Psoas muscle (tissue), 8 donors: ENCODE results near the gene EHD1. TPM values are rescaled to one million over a fixed set of nuclear protein-coding genes. Genes with fewer than 3 reads are reported as not detected.
A peak's percentile ranks its signal among the peaks of the same experiment; 100 is the strongest.

Experiments used
- ATAC-seq, 4 donors: fragments of 200-7000 bp; cut with Tn5 transposase; one replicate each; pipeline ENCODE4 v1.9.1; 2020; ENCODE audit warnings: moderate library complexity in 3 of 4, mild to moderate bottlenecking in 2 of 4
- DNase-seq, 2 donors: peaks; one replicate each; pipeline ENCODE4 v3.0.0-alpha.2; 2020
- H3K27ac ChIP-seq: fragments of 200-600 bp; one replicate; pipeline ENCODE4 v1.8.0; 2022
- H3K27me3 ChIP-seq, 3 donors: fragments of 200-600 bp in 1 of 3; one replicate each; pipeline versions ENCODE4 v1.6.1 to v1.8.0; 2013 to 2022; ENCODE audit warnings: low read length in 2 of 3, mild to moderate bottlenecking in 2 of 3, moderate library complexity in 1 of 3; ENCODE audit not compliant: insufficient read depth in 3 of 3
- H3K36me3 ChIP-seq, 2 donors: fragments of 200-600 bp in 1 of 2; one replicate each; pipeline versions ENCODE4 v1.6.1 to v1.8.0; 2013 to 2022; ENCODE audit warnings: low read depth in 1 of 2, mild to moderate bottlenecking in 1 of 2, moderate library complexity in 1 of 2; ENCODE audit not compliant: insufficient read depth in 1 of 2
- H3K4me1 ChIP-seq: fragments of 200-600 bp; one replicate; pipeline ENCODE4 v1.8.0; 2022
- H3K4me3 ChIP-seq: fragments of 200-600 bp; one replicate; pipeline ENCODE4 v1.8.0; 2022; ENCODE audit warnings: mild to moderate bottlenecking
- H3K9me3 ChIP-seq: fragments of 200-600 bp; one replicate; pipeline ENCODE4 v1.8.0; 2022
- WGBS, 3 donors: extraction: QIAGEN DNeasy Blood & Tissue Kit; methylation state at CpG; one replicate each; pipeline versions ENCODE4 v1.1.6 to v1.1.7; 2013; 5-methylcytosine and 5-hydroxymethylcytosine counted together
- intact Hi-C, 2 donors: fragments of 100-400 bp; cut with DNase I; formaldehyde crosslinking; loops; one replicate each; pipeline versions ENCODE4 v1.11.0 to v1.14.2; 2022
- polyA plus RNA-seq, 3 donors: library from polyadenylated mRNA; stranded (reverse); fragments of 200-250 nt; gene quantifications; one replicate each; pipeline ENCODE4 v1.2.3, GENCODE V29; 2013
- total RNA-seq, 4 donors: library from RNA; stranded (reverse); fragmentation: NEBNext Ultra II Directional in 2 of 4; extraction: Animal tissue kit (Norgen Biotek cat#: 25700) in 2 of 4; gene quantifications; one replicate each; pipeline versions ENCODE4 v1.2.1 to v1.2.4, GENCODE V29; 2021 to 2023
- TF ChIP-seq, protein P1 (sequence below): fragments of 200-600 bp; IDR thresholded peaks from one replicate; pipeline ENCODE4 v1.8.0; 2022; ENCODE audit warnings: antibody characterized with exemption
- donor health status: healthy with polysubstance abuse.
- donor health status: DM: no; HTN: no; CAD: no; lungs with moderate emphysema.
- donor health status: Bipolar disorder and iron deficiency.
- donor health status: healthy.
- donor health status: DM: yes; HTN: yes; CAD: no.
- donor health status: DM: no; HTN: no; CAD: no.
- donor health status: DM: no; HTN: no; CAD: no.
- donor health status: DM: yes; HTN: yes; CAD: no.

EHD1 gene
- total and polyA plus RNA-seq, 7 donors: 23.5 to 174 (median 58.8) TPM

DNA sequence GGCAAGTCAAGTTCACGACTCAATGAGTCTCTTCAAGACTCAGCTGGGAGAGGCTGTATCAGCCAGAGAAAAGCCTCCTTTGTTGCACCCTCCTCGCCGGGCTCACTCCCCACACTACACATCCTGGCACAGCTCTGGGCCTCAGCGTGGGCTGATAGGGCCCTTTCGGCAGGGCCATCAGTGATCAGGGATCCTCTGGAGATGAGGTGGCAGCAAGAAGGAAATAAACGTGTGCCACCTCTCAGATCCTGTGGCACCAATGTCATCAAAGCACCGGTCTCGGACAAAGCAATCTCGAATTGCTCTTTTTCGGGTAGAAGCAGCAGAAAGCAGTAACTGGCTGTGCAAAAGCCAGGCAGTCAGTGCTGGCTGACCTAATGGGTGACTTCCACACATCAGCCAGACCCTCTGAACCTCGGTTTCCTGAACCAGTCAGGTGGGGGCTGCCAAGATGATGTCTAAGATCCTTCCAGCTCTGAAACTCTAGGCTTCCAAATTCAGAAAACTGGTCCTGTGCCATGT, 2.1 kb downstream of the EHD1 start:
- TF ChIP-seq, protein P1, sequence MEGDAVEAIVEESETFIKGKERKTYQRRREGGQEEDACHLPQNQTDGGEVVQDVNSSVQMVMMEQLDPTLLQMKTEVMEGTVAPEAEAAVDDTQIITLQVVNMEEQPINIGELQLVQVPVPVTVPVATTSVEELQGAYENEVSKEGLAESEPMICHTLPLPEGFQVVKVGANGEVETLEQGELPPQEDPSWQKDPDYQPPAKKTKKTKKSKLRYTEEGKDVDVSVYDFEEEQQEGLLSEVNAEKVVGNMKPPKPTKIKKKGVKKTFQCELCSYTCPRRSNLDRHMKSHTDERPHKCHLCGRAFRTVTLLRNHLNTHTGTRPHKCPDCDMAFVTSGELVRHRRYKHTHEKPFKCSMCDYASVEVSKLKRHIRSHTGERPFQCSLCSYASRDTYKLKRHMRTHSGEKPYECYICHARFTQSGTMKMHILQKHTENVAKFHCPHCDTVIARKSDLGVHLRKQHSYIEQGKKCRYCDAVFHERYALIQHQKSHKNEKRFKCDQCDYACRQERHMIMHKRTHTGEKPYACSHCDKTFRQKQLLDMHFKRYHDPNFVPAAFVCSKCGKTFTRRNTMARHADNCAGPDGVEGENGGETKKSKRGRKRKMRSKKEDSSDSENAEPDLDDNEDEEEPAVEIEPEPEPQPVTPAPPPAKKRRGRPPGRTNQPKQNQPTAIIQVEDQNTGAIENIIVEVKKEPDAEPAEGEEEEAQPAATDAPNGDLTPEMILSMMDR: no peak
- H3K36me3 ChIP-seq: peaks cover 0 to 27% of the 10 kb centered on the region in 2 donors
- 6 to 35% (median 8%) methylated on average over 11 of the region's 11 CpGs for WGBS, 3 donors
- DNase-seq (peak in 1 of 2 donors; percentile 13), ATAC-seq (no peak)
- peaks cover 65% of the 10 kb centered on the region for H3K4me1 ChIP-seq
- intact Hi-C loops: loop anchor here (2.0 kb wide), 2 partner anchors 13 to 17 kb away; no protein-coding TSS in a partner anchor
- H3K27ac ChIP-seq: peak overlapping the region; percentile 97
- H3K27me3 ChIP-seq: no peaks in the 10 kb centered on the region
- H3K4me3 ChIP-seq: peak overlapping the region; percentile 99
- no peaks in the 10 kb centered on the region for H3K9me3 ChIP-seq

DNA sequence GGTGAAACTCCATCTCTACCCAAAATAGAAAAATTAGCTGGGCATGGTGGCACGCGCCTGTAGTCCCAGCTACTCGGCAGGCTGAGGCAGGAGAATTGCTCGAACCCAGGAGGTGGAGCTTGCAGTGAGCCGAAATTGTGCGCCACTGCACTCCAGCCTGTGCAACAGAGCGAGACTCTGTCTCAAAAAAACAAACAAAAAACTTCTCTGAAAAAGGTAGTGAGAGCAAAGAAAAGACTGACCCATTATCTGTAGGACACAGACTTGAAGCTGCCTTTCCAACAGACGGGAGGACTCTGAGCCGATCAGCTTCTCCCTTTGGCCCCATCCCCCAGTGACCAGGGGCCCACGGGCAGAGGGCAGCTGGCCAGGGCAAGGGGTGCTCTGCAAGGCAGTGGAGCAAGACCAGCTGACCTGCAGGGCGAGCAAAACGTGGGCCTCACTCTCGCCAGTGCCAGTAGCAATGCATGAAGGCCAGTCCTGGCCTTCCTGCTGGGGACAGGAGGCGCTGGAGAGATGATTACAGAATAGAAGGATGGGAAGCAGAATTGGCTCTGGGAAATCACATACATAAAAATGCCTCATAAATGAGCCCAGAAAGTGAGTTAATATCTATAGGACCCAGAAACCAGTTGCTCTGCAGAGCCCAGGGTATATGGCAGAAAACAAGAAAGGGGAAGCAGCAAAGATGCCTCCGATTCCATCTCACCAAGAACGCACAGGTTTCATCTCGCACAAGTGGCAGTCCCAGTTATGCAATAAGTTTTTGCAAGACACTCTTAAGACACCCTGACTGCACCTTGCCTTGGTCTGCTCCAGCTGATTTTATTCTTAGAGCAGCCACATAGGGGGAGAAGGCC, 2.8 kb downstream of the EHD1 start:
- intact Hi-C loops: loop anchor here (2.0 kb wide), 2 partner anchors 13 to 17 kb away; no protein-coding TSS in a partner anchor
- H3K9me3 ChIP-seq: no peaks in the 10 kb centered on the region
- ATAC-seq (peak in 2 of 4 donors; percentile 6 to 19), DNase-seq (peak in 1 of 2 donors; percentile 23)
- H3K36me3 ChIP-seq: peaks cover 0 to 27% of the 10 kb centered on the region in 2 donors
- no peaks in the 10 kb centered on the region for H3K27me3 ChIP-seq
- WGBS, 3 donors: 27 to 62% (median 28%) methylated on average over 17 of the region's 17 CpGs
- TF ChIP-seq, protein P1: no peak
- H3K4me1 ChIP-seq: peaks cover 72% of the 10 kb centered on the region
- H3K27ac ChIP-seq: peak overlapping the region; percentile 97
- peak overlapping the region; percentile 99 for H3K4me3 ChIP-seq

DNA sequence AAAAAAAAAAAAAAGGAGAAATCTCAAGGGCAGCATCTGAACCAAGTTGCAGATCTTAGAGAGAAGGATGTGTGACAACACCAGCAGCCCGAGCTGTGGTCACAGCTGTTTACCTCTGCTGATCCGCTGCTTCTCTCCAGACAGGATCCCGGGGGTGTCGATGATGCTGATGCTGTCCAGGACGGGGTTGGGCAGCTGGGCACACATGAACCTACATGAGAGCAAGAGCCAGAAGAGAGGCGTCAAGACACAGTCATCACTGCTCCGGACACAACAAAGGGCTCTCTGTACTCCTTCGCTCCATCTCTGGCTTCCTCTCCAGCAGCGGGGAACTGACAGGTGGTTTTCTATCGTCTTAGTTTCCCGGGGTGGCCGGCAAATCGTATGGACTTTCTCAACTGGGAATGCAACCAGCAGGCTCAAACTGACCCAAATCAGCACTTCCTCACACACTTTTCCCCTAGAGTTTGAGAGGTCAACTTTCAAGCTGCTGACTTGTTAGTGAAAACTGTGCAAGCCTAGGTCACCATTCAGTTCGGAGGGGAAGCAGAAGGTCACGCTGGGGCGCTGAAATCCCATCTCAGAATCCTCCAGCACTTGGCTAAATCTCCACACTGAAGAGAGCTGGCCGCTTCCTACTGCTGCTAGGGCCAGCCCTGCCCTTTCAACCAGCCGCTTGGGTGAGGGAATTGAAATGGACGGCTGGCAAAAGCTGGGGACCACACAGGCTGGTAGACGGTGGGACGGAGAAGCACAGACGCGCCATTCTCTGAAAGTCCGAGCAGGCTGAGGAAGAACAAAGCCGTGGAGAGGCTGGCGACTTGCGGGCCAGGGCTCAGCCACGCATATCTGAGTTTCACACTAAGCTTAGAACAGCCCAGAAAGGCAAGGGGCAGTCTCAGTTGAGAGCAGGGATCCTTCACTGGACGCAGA, 3.8 kb downstream of the EHD1 start:
- Histone ChIP-seq H3K9me3 (no peaks in the 10 kb centered on the region), H3K27ac (peak overlapping the region; percentile 97), H3K36me3 (peaks cover 0 to 27% of the 10 kb centered on the region in 2 donors), H3K27me3 (no peaks in the 10 kb centered on the region), H3K4me1 (peaks cover 80% of the 10 kb centered on the region), H3K4me3 (peak overlapping the region; percentile 99)
- TF ChIP-seq, protein P1: no peak
- DNase-seq (no peak), ATAC-seq (no peak)
- intact Hi-C loops: no loop called here
- 45 to 69% (median 53%) methylated on average over 29 of the region's 29 CpGs for WGBS, 3 donors

DNA sequence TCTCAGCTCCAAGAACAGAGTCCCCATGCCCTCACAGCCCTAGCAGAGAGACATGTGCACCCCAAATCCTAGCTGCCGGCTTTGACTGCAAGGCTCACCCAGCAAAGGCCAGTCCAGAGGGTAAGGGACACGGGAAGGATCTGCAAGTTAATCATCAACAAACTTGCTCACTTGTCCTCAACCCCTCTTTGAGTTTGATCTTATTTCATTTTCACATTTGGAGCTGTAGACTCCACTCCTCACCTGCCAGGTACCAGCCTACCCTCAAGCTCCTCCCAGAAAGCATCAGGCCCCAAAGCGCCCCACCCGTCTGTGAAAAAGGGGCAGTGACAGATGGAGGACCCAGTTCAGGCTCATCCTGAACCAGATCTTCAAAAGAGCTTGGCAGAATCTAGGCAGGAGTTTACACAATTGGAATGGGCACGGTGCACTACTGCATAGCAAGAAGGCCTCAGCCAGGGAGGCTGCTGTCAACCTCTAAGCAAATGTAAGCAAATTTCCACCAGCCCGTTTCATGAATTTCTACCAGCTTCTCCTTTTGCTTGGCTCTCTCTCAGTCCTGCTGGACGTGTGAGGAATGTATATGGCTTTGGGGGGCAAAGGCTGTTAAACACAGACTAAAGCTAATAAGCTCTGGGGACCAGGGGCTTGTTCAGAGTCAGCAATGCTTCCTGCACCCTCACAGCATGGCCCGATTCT, 5.5 kb downstream of the EHD1 start:
- H3K27ac ChIP-seq: peak overlapping the region; percentile 98
- peaks cover 0 to 27% of the 10 kb centered on the region in 2 donors for H3K36me3 ChIP-seq
- no peaks in the 10 kb centered on the region for H3K27me3 ChIP-seq
- peaks cover 91% of the 10 kb centered on the region for H3K4me1 ChIP-seq
- no peaks in the 10 kb centered on the region for H3K9me3 ChIP-seq
- ATAC-seq: no peak
- TF ChIP-seq, protein P1: no peak
- intact Hi-C loops: no loop called here
- WGBS, 3 donors: 76 to 89% (median 77%) methylated on average over 8 of the region's 8 CpGs
- H3K4me3 ChIP-seq: peak overlapping the region; percentile 25
- no peak for DNase-seq
